K562 (cell line): ENCODE measurements around the gene MCM3.

Experiments
- BHLHE40 ChIP-seq: IDR thresholded peaks from 2 replicates; pipeline ENCODE4 v1.6.1; 2011; ENCODE audit warnings: low read length, improper control_type of control experiment
- CEBPG ChIP-seq, 3 experiments: fragments of 200-800 bp in 1 of 3; sonication (Bioruptor generic) in 1 of 3; sonication (generic) in 1 of 3; formaldehyde crosslinking in 1 of 3; IDR thresholded peaks in 2 of 3; conservative IDR thresholded peaks in 1 of 3; 2 replicates each; pipeline versions ENCODE4 v1.6.1 to v1.8.0; 2016 to 2022; ENCODE audit warnings: missing compliant biosample characterization in 2 of 3, missing genetic modification characterization in 2 of 3, mild to moderate bottlenecking in 1 of 3, missing genetic modification reagents in 1 of 3
- CHD7 ChIP-seq: fragments of 200-600 bp; sonication (generic); IDR thresholded peaks from one replicate; pipeline ENCODE4 v1.6.1; 2012; ENCODE audit warnings: mild to moderate bottlenecking, low read depth, low read length, inconsistent platforms
- EP300 ChIP-seq: IDR thresholded peaks from 2 replicates; pipeline ENCODE4 v1.6.1; 2012; ENCODE audit warnings: low read length, improper control_type of control experiment
- SMAD3 ChIP-seq: fragments of 450-650 bp; formaldehyde crosslinking; conservative IDR thresholded peaks from 2 replicates; pipeline ENCODE4 v1.4.0; 2020; ENCODE audit warnings: mild to moderate bottlenecking
- TAF1 ChIP-seq: IDR thresholded peaks from 2 replicates; pipeline ENCODE4 v1.6.1; 2011; ENCODE audit warnings: mild to moderate bottlenecking, low read length, moderate library complexity; ENCODE audit not compliant: insufficient read depth, control insufficient read depth, severe bottlenecking; ENCODE audit errors: extremely low read depth
- ZFP30 ChIP-seq: fragments of 250-450 bp; sonication (Bioruptor Pico); IDR thresholded peaks from 2 replicates; pipeline ENCODE4 v1.8.0; 2022; ENCODE audit warnings: moderate library complexity, mild to moderate bottlenecking, inconsistent platforms, borderline replicate concordance
- ZNF830 ChIP-seq: fragments of 250-450 bp; sonication (Bioruptor Pico); IDR thresholded peaks from 2 replicates; pipeline ENCODE4 v1.5.0; 2021; ENCODE audit warnings: mild to moderate bottlenecking
- TF ChIP-seq, protein P1 (sequence below), 3 experiments: IDR thresholded peaks in 2 of 3; conservative IDR thresholded peaks in 1 of 3; 2 replicates each; pipeline ENCODE4 v1.5.1; 2011 to 2012; ENCODE audit warnings: low read length in 3 of 3, mild to moderate bottlenecking in 3 of 3, control low read depth in 2 of 3, improper control_type of control experiment in 1 of 3, inconsistent platforms in 1 of 3, low read depth in 1 of 3, mixed read lengths in 1 of 3, moderate library complexity in 1 of 3; ENCODE audit not compliant: insufficient read depth in 2 of 3

GRCh38 chr6:52324189-52324588 is 39.6 kb upstream of the MCM3 start:
- TF ChIP-seq BHLHE40 (no peak), CEBPG (CRISPR knock-in tag; IDR thresholded peaks at IDR 0.05) (no peak), CEBPG (tag; conservative IDR thresholded peaks at IDR 0.05 in 1 of 2, IDR thresholded peaks at IDR 0.05 in 1 of 2) (no peak), ZNF830 (no peak), SMAD3 (CRISPR knock-in tag) (no peak), TAF1 (no peak), EP300 (no peak), ZFP30 (CRISPR knock-in tag) (no peak), CHD7 (no peak)
- TF ChIP-seq, protein P1, sequence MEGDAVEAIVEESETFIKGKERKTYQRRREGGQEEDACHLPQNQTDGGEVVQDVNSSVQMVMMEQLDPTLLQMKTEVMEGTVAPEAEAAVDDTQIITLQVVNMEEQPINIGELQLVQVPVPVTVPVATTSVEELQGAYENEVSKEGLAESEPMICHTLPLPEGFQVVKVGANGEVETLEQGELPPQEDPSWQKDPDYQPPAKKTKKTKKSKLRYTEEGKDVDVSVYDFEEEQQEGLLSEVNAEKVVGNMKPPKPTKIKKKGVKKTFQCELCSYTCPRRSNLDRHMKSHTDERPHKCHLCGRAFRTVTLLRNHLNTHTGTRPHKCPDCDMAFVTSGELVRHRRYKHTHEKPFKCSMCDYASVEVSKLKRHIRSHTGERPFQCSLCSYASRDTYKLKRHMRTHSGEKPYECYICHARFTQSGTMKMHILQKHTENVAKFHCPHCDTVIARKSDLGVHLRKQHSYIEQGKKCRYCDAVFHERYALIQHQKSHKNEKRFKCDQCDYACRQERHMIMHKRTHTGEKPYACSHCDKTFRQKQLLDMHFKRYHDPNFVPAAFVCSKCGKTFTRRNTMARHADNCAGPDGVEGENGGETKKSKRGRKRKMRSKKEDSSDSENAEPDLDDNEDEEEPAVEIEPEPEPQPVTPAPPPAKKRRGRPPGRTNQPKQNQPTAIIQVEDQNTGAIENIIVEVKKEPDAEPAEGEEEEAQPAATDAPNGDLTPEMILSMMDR (IDR thresholded peaks at IDR 0.05 in 2 of 3, conservative IDR thresholded peaks at IDR 0.05 in 1 of 3; ENCODE audit: insufficient read depth in 2 of 3, low read depth in 1 of 3, low read length in 3 of 3) = no peak
